Neural cell (in vitro differentiated cells): ENCODE measurements around the gene IL1RL2.

Source experiments
- CTCF ChIP-seq: fragments of 450-650 bp; IDR thresholded peaks from 2 replicates; pipeline ENCODE4 v1.5.1; 2014; ENCODE audit warnings: antibody characterized with exemption, mild to moderate bottlenecking, moderate library complexity; ENCODE audit not compliant: poor library complexity, severe bottlenecking
- EP300 ChIP-seq: fragments of 450-650 bp; conservative IDR thresholded peaks from 2 replicates; pipeline ENCODE4 v1.6.1; 2014; ENCODE audit warnings: antibody characterized with exemption, mild to moderate bottlenecking, moderate library complexity; ENCODE audit not compliant: poor library complexity, severe bottlenecking
- EZH2 ChIP-seq: fragments of 200-600, 300-800 bp; shearing (Covaris generic), sonication (generic); IDR thresholded peaks from 2 replicates; pipeline ENCODE4 v1.6.1; 2014; ENCODE audit warnings: antibody characterized with exemption, low read length, borderline replicate concordance, mild to moderate bottlenecking; ENCODE audit not compliant: insufficient read depth, poor library complexity, severe bottlenecking
- MXI1 ChIP-seq: fragments of 450-650 bp; conservative IDR thresholded peaks from 2 replicates; pipeline ENCODE4 v1.6.1; 2014; ENCODE audit warnings: antibody characterized with exemption, mild to moderate bottlenecking; ENCODE audit not compliant: poor library complexity, severe bottlenecking
- POLR2AphosphoS5 ChIP-seq: IDR thresholded peaks from 2 replicates; pipeline ENCODE4 v1.6.1; 2012
- RAD21 ChIP-seq: fragments of 450-650 bp; conservative IDR thresholded peaks from 2 replicates; pipeline ENCODE4 v1.6.1; 2014; ENCODE audit warnings: antibody characterized with exemption, mild to moderate bottlenecking, moderate library complexity
- REST ChIP-seq: IDR thresholded peaks from 2 replicates; pipeline ENCODE4 v1.6.1; 2012; ENCODE audit warnings: borderline replicate concordance
- SMC3 ChIP-seq: fragments of 450-650 bp; conservative IDR thresholded peaks from 2 replicates; pipeline ENCODE4 v1.6.1; 2014; ENCODE audit warnings: antibody characterized with exemption, mild to moderate bottlenecking, moderate library complexity; ENCODE audit not compliant: poor library complexity

- TF ChIP-seq POLR2AphosphoS5: no peak
- TF ChIP-seq RAD21: no peak
- no peak for TF ChIP-seq EP300
- TF ChIP-seq CTCF: no peak
- TF ChIP-seq EZH2: no peak
- TF ChIP-seq REST: no peak
- TF ChIP-seq MXI1: no peak
- TF ChIP-seq SMC3: no peak
Measured at GRCh38 chr2:102185347-102185746, 1.5 kb upstream of the IL1RL2 start.
